Measurements from ENCODE around the gene CEACAM18.

DNA sequence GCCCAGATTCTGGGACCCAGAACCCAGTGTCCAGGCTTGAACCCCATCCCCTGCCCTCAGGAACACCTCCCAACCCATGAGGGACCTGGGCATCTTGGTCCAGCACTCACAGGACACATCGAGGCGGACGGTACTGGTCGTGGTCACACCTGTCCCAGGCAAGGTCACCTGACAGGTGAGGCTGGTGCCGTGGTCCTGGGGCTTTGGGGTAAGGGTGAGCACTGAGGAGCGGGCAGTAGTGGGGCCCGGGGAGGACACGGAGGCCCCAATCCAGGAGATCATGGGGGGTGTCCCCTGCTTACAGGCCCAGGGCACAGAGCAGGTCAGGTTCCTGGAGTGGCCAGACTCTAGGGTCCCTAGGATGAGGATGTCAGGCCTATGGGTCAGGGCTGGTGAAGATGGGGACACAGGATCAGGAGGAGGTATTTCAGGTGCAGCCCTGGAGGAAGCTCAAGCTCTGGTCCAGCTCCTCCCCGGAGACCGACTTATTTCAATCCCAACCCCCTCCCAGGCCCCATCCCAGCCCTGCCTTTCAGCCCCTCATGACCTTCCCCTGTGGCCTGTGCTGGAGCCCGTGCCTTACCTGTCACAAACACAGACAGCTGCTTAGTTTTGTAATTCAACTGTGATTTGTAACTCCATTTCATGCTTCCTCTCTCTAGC, 20.9 kb upstream of the CEACAM18 start:
- TF ChIP-seq, protein P1, sequence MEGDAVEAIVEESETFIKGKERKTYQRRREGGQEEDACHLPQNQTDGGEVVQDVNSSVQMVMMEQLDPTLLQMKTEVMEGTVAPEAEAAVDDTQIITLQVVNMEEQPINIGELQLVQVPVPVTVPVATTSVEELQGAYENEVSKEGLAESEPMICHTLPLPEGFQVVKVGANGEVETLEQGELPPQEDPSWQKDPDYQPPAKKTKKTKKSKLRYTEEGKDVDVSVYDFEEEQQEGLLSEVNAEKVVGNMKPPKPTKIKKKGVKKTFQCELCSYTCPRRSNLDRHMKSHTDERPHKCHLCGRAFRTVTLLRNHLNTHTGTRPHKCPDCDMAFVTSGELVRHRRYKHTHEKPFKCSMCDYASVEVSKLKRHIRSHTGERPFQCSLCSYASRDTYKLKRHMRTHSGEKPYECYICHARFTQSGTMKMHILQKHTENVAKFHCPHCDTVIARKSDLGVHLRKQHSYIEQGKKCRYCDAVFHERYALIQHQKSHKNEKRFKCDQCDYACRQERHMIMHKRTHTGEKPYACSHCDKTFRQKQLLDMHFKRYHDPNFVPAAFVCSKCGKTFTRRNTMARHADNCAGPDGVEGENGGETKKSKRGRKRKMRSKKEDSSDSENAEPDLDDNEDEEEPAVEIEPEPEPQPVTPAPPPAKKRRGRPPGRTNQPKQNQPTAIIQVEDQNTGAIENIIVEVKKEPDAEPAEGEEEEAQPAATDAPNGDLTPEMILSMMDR (IDR thresholded peaks at IDR 0.05), result no peak
- no peak for TF ChIP-seq POLR2A (IDR thresholded peaks at IDR 0.05)

All from body of pancreas (tissue), 4 donors.